ENCODE results near the gene NACC2.
A peak's percentile ranks its signal among the peaks of the same experiment; 100 is the strongest.

NACC2 gene

GRCh38 chr9:136079916-136080246 lies 15.2 kb downstream of the NACC2 start:
- no peaks in the 10 kb centered on the region for H3K27me3 ChIP-seq (replicated peaks; ENCODE audit: control insufficient read depth, insufficient read depth, low read length)
- no peak for TF ChIP-seq CTCF (IDR thresholded peaks at IDR 0.05; ENCODE audit: insufficient read depth, low read length, poor library complexity, severe bottlenecking)
- no peaks in the 10 kb centered on the region for H3K36me3 ChIP-seq (ENCODE audit: control insufficient read depth, insufficient read depth, low read length)
- no peak overlapping the region for H3K4me3 ChIP-seq (replicated peaks; ENCODE audit: low read depth, low read length)
- DNase-seq (ENCODE audit: extremely low read depth, insufficient read length): peak; percentile 0

GRCh38 chr9:136079211-136079915 lies 15.7 kb downstream of the NACC2 start:
- Histone ChIP-seq H3K36me3 (ENCODE audit: control insufficient read depth, insufficient read depth, low read length) (no peaks in the 10 kb centered on the region), H3K4me3 (replicated peaks; ENCODE audit: low read depth, low read length) (no peak overlapping the region), H3K27me3 (replicated peaks; ENCODE audit: control insufficient read depth, insufficient read depth, low read length) (no peaks in the 10 kb centered on the region)
- DNase-seq (ENCODE audit: extremely low read depth, insufficient read length): peak; percentile 1
- TF ChIP-seq CTCF (IDR thresholded peaks at IDR 0.05; ENCODE audit: insufficient read depth, low read length, poor library complexity, severe bottlenecking): no peak

- Histone ChIP-seq H3K27me3 (replicated peaks; ENCODE audit: control insufficient read depth, insufficient read depth, low read length) (no peaks in the 10 kb centered on the region), H3K36me3 (ENCODE audit: control insufficient read depth, insufficient read depth, low read length) (no peaks in the 10 kb centered on the region), H3K4me3 (replicated peaks; ENCODE audit: low read depth, low read length) (no peak overlapping the region)
- DNase-seq (ENCODE audit: extremely low read depth, insufficient read length): peak; percentile 4
- TF ChIP-seq CTCF (IDR thresholded peaks at IDR 0.05; ENCODE audit: insufficient read depth, low read length, poor library complexity, severe bottlenecking): no peak
These were observed 16.5 kb downstream of the NACC2 start for GRCh38 chr9:136078498-136079011.

DNA sequence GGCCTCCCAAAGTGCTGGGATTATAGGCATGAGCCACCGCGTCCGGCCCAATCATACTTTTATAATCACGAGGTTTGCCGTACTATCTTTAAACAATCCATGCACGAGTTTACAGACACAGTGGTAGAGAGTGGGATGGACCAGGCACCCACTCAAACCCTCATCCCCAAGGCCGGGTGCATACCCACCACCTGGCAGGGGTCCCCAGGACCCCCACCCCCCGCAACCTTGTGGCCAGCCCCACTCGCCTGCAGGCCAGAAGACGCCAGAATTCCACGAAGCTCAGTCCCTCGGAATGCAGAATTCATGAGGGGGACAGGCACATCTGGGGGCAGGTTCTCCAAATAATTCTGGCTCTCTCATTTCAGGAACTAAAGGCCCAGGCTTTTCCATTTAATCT lies 17.1 kb downstream of the NACC2 start:
- DNase-seq (ENCODE audit: extremely low read depth, insufficient read length): no peak
- Histone ChIP-seq H3K4me3 (replicated peaks; ENCODE audit: low read depth, low read length) (no peak overlapping the region), H3K36me3 (ENCODE audit: control insufficient read depth, insufficient read depth, low read length) (no peaks in the 10 kb centered on the region), H3K27me3 (replicated peaks; ENCODE audit: control insufficient read depth, insufficient read depth, low read length) (no peaks in the 10 kb centered on the region)
- TF ChIP-seq CTCF (IDR thresholded peaks at IDR 0.05; ENCODE audit: insufficient read depth, low read length, poor library complexity, severe bottlenecking): no peak

- no peaks in the 10 kb centered on the region for H3K27me3 ChIP-seq (replicated peaks; ENCODE audit: control insufficient read depth, insufficient read depth, low read length)
- DNase-seq (ENCODE audit: extremely low read depth, insufficient read length): no peak
- TF ChIP-seq CTCF (IDR thresholded peaks at IDR 0.05; ENCODE audit: insufficient read depth, low read length, poor library complexity, severe bottlenecking): no peak
- H3K36me3 ChIP-seq (ENCODE audit: control insufficient read depth, insufficient read depth, low read length): no peaks in the 10 kb centered on the region
- no peak overlapping the region for H3K4me3 ChIP-seq (replicated peaks; ENCODE audit: low read depth, low read length)
These were observed 17.6 kb downstream of the NACC2 start for GRCh38 chr9:136077491-136077890.

All from GM06990 (cell line).